HG02870 (cell line): Measurements from ENCODE around the gene GLRA3.

Source experiments
- ATAC-seq: cut with Tn5 transposase; IDR thresholded peaks from one replicate; pipeline ENCODE4 v1.9.1; 2021; ENCODE audit warnings: mild to moderate bottlenecking, moderate library complexity; ENCODE audit not compliant: unreplicated experiment

The GLRA3 gene

DNA sequence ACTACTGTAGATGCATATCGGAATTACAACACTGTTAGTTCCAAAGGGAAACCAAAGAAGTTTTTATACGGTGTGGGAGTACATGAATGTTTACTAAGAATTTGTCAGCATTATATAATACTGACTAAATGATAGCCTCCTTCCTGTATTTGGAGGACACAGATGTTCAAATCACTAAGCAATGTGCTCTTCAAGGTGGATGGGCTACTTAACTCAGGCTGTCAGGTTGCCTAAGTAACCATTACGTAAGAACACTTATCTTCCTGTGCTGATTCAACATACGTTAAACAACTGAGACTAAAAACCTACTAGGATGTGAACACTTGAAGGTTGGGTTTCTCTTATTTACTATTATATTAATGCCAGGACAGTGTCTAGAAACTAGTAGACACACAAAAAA, 224.8 kb downstream of the GLRA3 start:
- ATAC-seq: no peak

DNA sequence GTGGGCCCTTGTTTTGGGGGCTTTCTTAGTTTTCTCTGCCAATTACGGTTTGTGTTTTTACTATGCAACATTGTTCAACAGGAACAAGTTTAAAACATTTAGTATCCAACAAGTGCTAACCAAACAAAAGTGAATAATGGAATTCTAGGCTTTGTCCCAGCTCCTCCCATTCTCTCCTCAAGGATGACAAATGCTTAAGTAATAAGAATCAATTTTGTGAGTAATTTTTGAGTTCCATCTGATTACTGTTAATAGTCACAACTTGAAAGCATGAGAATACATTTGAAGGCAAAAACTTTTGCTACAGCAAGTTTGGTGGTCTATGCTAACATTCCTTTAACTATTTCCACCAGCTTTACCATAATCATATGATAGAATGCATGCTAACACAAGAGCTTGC, 228.7 kb downstream of the GLRA3 start:
- no peak for ATAC-seq

DNA sequence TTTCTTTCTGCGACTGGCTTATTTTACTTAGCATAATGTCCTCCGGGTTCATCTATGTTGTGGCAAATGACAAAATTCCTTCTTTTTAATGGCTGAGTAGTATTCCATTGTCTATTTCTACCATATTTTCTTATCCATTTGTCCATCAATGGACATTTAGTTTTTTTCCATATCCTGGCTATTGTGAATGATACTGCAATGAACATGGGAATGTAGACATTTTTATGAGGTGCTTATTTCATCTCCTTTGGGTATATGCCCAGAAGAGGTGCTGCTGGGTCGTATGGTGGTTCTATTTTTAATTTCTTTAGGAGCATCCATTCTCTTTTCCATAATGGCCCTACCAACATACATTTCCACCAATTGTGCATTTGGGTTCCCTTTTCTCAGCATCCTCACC, 230.2 kb downstream of the GLRA3 start:
- no peak for ATAC-seq

DNA sequence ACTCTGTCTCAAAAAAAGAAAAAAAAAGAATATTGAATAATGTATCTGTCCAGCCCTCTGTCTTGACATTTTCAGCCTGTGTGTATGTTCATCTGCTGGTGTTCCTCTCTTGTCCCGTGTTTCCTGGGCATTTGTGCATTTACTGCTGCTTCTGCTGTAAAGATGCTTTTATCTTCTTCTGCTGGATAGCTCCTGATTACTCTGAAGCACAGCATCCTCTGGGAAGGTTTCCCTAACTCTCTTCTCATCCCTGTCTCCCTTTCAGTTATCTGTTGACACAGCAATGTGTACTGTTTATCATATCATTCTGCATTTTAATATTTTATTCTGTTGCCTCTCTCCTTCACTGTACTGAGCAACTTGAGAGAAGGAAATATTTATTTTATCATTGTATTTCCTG, 232.5 kb downstream of the GLRA3 start:
- ATAC-seq: no peak

DNA sequence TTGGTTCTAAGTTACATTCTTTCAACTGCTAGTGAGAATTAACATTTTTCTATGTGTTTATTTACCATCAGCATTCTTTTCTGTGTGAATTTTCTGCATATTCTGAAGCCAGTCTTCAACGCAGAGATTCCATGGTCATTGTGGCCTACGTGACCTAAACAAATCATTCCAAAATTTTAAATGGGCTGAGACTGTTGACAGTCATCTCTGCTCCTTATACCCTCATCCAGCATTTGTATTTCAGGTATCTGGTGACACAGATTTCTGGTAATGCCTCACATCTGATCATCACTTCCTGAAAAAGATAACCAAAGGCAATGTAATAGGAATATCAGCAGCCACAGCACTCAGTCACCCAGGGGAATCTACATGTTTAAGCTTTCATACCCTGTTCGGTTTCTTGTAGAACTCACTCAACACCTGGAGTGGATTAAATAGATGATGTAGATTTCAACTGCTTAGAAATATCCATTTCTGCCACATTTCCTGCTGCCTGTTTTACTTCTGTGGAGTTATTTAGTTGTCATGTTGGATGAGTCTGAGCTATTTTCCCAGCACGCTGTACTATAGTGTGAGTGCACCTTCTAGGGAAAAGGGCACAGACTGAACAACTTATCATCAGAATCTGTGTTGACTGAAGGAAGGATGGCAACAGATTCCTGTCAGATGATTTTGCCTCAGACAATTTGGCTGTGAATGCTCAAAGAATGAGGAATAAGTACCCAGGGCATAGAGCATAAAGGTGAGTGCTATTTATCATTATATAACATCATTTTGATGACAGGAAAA, 233.7 kb downstream of the GLRA3 start:
- no peak for ATAC-seq

DNA sequence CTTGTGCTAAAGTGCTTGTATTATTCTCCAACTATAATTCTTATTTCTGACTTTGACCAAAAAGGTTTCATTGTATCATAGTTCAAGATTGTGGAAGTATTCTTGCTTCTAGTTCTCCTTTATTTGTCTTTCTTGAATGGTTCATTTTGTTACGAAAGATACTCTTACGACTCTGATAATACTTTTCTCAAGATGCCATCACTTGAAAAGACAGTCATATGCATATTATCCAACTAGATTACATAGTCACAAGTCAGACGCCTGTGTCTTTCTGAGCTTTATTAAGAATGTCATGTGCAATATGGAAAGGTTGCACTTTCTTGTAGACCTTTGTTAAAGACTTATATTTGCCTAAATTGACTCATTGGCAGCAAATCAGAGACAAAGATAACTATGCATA, 235.3 kb downstream of the GLRA3 start:
- ATAC-seq: no peak

DNA sequence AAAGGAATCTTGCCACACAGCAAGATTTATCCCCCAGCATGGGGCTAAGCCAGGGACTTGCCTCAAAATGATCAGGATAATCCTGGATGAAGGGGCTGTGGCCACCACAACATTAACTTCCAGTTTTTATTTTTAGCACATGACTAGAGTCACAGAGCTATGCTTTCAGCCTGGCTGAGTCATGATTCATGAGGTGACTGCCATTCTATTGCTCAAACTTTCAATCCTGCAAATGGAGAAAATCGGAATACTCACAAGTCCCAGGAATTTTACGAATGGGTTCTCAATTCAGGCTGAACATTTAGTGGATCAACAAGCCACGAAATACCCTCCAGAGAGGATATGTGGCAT, 236.1 kb downstream of the GLRA3 start:
- ATAC-seq: no peak

DNA sequence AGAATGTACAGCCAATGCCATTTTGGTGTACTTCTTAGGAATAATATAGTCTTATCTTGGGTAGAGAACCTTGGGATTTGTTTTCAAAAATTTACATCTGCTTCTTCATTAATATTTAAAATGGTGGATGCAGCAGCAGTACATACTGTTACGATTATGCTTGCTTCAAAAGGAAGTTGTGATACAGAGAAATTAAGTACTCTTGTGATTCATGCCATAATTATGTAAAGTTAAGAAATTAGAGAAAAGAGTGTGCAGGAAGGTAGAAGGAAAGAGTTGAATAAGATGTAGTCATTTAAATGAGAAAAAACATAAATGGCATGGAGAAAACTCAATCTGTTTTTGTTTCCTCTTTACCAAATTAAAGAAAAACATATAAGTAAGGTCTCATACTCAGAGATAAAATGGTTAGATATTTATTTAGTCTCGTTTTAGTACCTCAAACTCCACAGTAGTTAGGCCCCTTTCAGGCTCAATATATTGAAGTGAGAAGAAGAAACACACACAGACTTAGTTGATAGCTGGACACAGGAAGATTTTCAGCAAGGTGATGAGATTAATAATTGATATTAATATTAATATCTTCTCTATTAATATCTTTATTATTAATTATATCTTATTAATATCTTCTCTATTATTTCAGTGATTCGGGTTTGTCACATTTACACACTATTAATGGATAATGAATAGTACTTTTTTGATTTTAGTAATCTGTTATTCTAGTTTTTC, 236.6 kb downstream of the GLRA3 start:
- ATAC-seq: no peak

DNA sequence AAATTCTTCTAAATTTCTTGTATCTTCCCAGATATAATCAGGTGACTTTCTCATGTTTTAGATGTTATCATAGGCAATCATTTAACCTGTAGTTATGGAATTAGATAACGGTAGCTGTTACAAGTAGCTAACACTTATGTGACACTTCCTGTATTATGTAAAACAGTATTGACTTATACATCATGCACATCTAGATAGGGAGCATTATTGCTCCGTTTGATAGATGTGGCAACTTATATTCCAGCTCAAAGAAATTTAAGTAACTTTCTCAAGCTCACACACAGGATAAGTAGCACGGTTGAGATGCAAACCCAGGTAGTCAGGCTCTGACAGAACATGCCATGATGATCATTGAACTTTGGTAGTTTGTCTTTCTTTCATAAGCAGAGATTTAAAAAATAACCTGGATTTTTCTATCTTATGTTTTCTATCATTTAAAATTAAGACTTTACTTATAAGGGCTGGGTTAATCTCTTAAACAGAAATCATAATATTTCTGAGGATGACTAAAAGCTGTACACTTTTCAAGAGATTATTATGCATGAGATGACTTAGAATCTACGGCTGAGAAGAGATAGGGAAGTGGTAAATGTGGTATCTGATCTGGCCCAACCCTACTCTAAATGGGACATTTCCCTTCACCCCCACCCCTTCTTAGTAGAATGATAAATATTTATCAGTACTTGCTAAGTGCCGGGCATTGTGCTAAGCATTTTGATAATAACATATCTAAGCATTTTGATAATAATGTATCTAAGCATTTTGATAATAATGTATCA, 237.6 kb downstream of the GLRA3 start:
- ATAC-seq: peak; percentile 92

DNA sequence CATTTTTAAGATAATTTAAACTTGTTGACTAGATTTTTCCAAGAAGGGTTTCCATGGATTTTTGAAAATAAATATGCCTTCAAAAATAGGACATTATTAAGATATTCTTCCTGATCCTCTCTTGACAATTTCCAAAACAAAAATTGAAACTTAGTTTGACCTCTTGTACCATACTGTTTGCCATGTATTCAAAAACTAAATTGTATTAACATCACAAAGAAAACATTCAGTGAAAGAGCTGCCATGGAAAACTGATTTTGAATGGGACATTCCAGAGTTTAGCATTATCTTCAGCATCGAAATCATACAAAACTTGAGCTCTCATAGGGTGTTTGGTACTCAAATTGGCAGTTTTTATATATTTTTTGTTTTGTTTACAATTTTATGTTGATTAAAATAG, 238.7 kb downstream of the GLRA3 start:
- ATAC-seq: no peak
